GM12878 (cell line): ENCODE data around the gene APBB1IP.

Source experiments
- FOS ChIP-seq: IDR thresholded peaks from 3 replicates; pipeline ENCODE4 v1.6.1; 2011; ENCODE audit warnings: borderline replicate concordance; ENCODE audit not compliant: insufficient read length; ENCODE audit errors: extremely low read depth
- POLR2A ChIP-seq: IDR thresholded peaks from 2 replicates; pipeline ENCODE4 v1.6.1; 2011; ENCODE audit warnings: low read depth, mild to moderate bottlenecking, low read length

DNA sequence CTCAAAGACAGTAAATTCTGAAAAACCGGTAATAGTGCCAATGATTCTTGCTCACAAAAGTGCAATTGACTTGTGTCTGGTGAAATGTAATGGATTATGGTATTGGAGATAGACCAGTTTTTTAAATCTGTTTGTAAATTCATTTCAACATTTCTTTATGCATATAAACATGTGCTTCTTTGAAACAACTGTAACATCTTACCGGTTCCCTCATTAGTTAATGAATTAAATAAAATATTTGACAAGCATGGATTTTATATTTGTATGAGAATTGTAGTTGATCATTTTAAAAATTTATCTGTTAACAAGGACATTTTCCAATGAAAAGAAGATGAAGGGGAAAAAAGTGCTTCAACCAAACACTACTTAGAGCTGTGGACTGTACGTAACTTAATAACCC lies 21.0 kb upstream of the APBB1IP start:
- TF ChIP-seq FOS (no peak), POLR2A (no peak)
